Measurements from ENCODE around the gene CD209.

DNA sequence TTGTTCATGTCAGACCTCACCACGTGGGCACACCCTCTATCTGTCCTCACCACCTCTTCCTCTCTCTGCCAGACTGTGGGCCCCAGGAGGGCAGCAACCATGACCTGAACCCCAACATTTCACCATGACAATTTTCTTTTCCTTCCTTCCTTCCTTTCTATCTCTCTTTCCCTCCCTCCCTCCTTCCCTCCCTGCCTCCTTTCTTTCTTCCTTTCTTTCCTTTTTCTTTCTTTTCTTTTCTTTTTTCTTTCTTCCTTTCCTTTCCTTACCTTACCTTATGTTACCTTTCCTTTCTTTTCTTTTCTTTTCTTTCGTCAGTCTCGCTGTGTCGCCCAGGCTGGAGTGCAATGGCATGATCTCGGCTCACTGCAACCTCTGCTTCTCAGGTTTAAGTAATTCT is 36.7 kb downstream of the CD209 start:
- TF ChIP-seq EP300 (IDR thresholded peaks at IDR 0.05) (no peak), POLR2A (IDR thresholded peaks at IDR 0.05) (no peak)
- TF ChIP-seq, protein P1, sequence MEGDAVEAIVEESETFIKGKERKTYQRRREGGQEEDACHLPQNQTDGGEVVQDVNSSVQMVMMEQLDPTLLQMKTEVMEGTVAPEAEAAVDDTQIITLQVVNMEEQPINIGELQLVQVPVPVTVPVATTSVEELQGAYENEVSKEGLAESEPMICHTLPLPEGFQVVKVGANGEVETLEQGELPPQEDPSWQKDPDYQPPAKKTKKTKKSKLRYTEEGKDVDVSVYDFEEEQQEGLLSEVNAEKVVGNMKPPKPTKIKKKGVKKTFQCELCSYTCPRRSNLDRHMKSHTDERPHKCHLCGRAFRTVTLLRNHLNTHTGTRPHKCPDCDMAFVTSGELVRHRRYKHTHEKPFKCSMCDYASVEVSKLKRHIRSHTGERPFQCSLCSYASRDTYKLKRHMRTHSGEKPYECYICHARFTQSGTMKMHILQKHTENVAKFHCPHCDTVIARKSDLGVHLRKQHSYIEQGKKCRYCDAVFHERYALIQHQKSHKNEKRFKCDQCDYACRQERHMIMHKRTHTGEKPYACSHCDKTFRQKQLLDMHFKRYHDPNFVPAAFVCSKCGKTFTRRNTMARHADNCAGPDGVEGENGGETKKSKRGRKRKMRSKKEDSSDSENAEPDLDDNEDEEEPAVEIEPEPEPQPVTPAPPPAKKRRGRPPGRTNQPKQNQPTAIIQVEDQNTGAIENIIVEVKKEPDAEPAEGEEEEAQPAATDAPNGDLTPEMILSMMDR (IDR thresholded peaks at IDR 0.05), result no peak

Measured in sigmoid colon (tissue), 4 donors.